GM19455 (cell line): ENCODE measurements around the gene MED27.

Source experiments
- ATAC-seq: cut with Tn5 transposase; IDR thresholded peaks from one replicate; pipeline ENCODE4 v1.9.1; 2021; ENCODE audit not compliant: unreplicated experiment

Gene MED27

GRCh38 chr9:131976157-131977108 is 103.2 kb downstream of the MED27 start:
- no peak for ATAC-seq

GRCh38 chr9:131972889-131973288 is 106.8 kb downstream of the MED27 start:
- ATAC-seq = no peak

- ATAC-seq = no peak
Measured at GRCh38 chr9:131971482-131972074, 108.1 kb downstream of the MED27 start.

GRCh38 chr9:131969469-131969989 is 110.1 kb downstream of the MED27 start:
- no peak for ATAC-seq

GRCh38 chr9:131968632-131969031 is 111.0 kb downstream of the MED27 start:
- ATAC-seq = no peak

GRCh38 chr9:131965841-131966240 is 113.8 kb downstream of the MED27 start:
- no peak for ATAC-seq

GRCh38 chr9:131965103-131965502 is 114.6 kb downstream of the MED27 start:
- no peak for ATAC-seq

GRCh38 chr9:131963072-131964030 is 116.3 kb downstream of the MED27 start:
- no peak for ATAC-seq

- no peak for ATAC-seq
Measured at GRCh38 chr9:131961496-131961880, 118.2 kb downstream of the MED27 start.

- no peak for ATAC-seq
Measured at GRCh38 chr9:131960851-131961495, 118.7 kb downstream of the MED27 start.

- ATAC-seq = no peak
Measured at GRCh38 chr9:131960311-131960710, 119.4 kb downstream of the MED27 start.

GRCh38 chr9:131959887-131960286 is 119.8 kb downstream of the MED27 start:
- ATAC-seq = no peak

GRCh38 chr9:131959056-131959455 is 120.6 kb downstream of the MED27 start:
- no peak for ATAC-seq

- no peak for ATAC-seq
Measured at GRCh38 chr9:131954299-131954698, 125.4 kb downstream of the MED27 start.

GRCh38 chr9:131951905-131952304 is 127.8 kb downstream of the MED27 start:
- no peak for ATAC-seq

GRCh38 chr9:131951155-131951554 is 128.5 kb downstream of the MED27 start:
- ATAC-seq = no peak

GRCh38 chr9:131950487-131950886 is 129.2 kb downstream of the MED27 start:
- ATAC-seq = no peak

- no peak for ATAC-seq
Measured at GRCh38 chr9:131946180-131946579, 133.5 kb downstream of the MED27 start.

- ATAC-seq = no peak
Measured at GRCh38 chr9:131943351-131943841, 136.3 kb downstream of the MED27 start.

GRCh38 chr9:131942146-131942720 is 137.4 kb downstream of the MED27 start:
- ATAC-seq = no peak
